Measurements from ENCODE around the gene ZNF423. TPM values are rescaled to one million over a fixed set of nuclear protein-coding genes. Genes with fewer than 3 reads are reported as not detected.

ZNF423 gene
- total and polyA plus RNA-seq, 2 experiments from 2014 or later, result 14.9 to 41.8 TPM

DNA sequence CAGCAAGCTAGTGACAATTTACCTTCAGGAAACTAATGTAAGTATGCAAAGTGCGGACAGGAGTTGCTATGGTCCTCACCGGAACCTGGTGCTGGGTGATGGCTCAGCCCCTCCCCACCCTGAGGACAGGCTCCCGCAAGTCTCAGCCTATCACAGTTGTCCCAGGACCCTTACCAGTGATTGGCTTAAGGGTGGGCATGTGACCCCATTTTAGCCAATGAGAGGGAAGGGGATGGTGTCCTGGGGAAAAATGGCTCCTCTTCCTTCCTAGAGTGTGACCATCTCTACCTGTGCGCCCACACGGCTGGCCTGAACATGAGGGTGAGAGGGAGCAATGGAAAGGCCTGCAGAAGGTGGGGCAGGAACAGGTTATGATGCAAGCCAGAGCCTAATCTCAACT is 401.9 kb downstream of the ZNF423 start:
- Histone ChIP-seq H3K4me1 (ENCODE audit: insufficient read depth) (peaks cover 14% of the 10 kb centered on the region; the same call in 1 of the 2 replicates), H4K20me1 (replicated peaks; ENCODE audit: insufficient read depth) (no peaks in the 10 kb centered on the region), H3K27ac (ENCODE audit: low read depth) (no peak overlapping the region), H3K4me3 (no peak overlapping the region), H3K27me3 (ENCODE audit: insufficient read depth) (no peaks in the 10 kb centered on the region), H3K36me3 (ENCODE audit: insufficient read depth) (no peaks in the 10 kb centered on the region), H3K9me2 (ENCODE audit: insufficient read depth) (no peaks in the 10 kb centered on the region), H3F3A (replicated peaks; ENCODE audit: low read depth) (no peaks in the 10 kb centered on the region), H3K79me2 (replicated peaks; ENCODE audit: insufficient read depth) (no peaks in the 10 kb centered on the region), H3K4me2 (no peak overlapping the region), H2AFZ (peak overlapping the region; percentile 63; the same call in 1 of the 2 replicates)
- Mint-ChIP-seq H3K9me3 (no peaks in the 10 kb centered on the region), H3K4me3 (no peak overlapping the region), H3K36me3 (ENCODE audit: low read depth) (no peaks in the 10 kb centered on the region), H3K27ac (no peak overlapping the region), H3K27me3 (ENCODE audit: insufficient read depth, low read depth, poor library complexity) (peaks cover 5% of the 10 kb centered on the region), H3K4me1 (peaks cover 21% of the 10 kb centered on the region)
- ATAC-seq, result no peak
- TF ChIP-seq ZNF114 (CRISPR knock-in tag; IDR thresholded peaks at IDR 0.05) (no peak), EZH2 (IDR thresholded peaks at IDR 0.05; ENCODE audit: low read depth, unreplicated experiment) (no peak), JUNB (IDR thresholded peaks at IDR 0.05; ENCODE audit: unreplicated experiment) (no peak), CREB1 (CRISPR knock-in tag; IDR thresholded peaks at IDR 0.05; ENCODE audit: low read depth) (no peak), ZNF331 (CRISPR knock-in tag; IDR thresholded peaks at IDR 0.05; ENCODE audit: low read depth) (no peak), EZH2phosphoT487 (IDR thresholded peaks at IDR 0.05; ENCODE audit: unreplicated experiment) (no peak), POLR2AphosphoS5 (IDR thresholded peaks at IDR 0.05; ENCODE audit: low read depth) (no peak), STAT1 (IDR thresholded peaks at IDR 0.05; ENCODE audit: unreplicated experiment) (no peak), NANOG (IDR thresholded peaks at IDR 0.05; ENCODE audit: borderline replicate concordance) (no peak)
- TF ChIP-seq, protein P1, sequence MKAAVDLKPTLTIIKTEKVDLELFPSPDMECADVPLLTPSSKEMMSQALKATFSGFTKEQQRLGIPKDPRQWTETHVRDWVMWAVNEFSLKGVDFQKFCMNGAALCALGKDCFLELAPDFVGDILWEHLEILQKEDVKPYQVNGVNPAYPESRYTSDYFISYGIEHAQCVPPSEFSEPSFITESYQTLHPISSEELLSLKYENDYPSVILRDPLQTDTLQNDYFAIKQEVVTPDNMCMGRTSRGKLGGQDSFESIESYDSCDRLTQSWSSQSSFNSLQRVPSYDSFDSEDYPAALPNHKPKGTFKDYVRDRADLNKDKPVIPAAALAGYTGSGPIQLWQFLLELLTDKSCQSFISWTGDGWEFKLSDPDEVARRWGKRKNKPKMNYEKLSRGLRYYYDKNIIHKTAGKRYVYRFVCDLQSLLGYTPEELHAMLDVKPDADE (IDR thresholded peaks at IDR 0.05), result no peak
- TF ChIP-seq, protein P2, sequence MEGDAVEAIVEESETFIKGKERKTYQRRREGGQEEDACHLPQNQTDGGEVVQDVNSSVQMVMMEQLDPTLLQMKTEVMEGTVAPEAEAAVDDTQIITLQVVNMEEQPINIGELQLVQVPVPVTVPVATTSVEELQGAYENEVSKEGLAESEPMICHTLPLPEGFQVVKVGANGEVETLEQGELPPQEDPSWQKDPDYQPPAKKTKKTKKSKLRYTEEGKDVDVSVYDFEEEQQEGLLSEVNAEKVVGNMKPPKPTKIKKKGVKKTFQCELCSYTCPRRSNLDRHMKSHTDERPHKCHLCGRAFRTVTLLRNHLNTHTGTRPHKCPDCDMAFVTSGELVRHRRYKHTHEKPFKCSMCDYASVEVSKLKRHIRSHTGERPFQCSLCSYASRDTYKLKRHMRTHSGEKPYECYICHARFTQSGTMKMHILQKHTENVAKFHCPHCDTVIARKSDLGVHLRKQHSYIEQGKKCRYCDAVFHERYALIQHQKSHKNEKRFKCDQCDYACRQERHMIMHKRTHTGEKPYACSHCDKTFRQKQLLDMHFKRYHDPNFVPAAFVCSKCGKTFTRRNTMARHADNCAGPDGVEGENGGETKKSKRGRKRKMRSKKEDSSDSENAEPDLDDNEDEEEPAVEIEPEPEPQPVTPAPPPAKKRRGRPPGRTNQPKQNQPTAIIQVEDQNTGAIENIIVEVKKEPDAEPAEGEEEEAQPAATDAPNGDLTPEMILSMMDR (conservative IDR thresholded peaks at IDR 0.05; ENCODE audit: low read depth in 2 of 2), result no peak
- TF ChIP-seq, protein P3, sequence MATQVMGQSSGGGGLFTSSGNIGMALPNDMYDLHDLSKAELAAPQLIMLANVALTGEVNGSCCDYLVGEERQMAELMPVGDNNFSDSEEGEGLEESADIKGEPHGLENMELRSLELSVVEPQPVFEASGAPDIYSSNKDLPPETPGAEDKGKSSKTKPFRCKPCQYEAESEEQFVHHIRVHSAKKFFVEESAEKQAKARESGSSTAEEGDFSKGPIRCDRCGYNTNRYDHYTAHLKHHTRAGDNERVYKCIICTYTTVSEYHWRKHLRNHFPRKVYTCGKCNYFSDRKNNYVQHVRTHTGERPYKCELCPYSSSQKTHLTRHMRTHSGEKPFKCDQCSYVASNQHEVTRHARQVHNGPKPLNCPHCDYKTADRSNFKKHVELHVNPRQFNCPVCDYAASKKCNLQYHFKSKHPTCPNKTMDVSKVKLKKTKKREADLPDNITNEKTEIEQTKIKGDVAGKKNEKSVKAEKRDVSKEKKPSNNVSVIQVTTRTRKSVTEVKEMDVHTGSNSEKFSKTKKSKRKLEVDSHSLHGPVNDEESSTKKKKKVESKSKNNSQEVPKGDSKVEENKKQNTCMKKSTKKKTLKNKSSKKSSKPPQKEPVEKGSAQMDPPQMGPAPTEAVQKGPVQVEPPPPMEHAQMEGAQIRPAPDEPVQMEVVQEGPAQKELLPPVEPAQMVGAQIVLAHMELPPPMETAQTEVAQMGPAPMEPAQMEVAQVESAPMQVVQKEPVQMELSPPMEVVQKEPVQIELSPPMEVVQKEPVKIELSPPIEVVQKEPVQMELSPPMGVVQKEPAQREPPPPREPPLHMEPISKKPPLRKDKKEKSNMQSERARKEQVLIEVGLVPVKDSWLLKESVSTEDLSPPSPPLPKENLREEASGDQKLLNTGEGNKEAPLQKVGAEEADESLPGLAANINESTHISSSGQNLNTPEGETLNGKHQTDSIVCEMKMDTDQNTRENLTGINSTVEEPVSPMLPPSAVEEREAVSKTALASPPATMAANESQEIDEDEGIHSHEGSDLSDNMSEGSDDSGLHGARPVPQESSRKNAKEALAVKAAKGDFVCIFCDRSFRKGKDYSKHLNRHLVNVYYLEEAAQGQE (IDR thresholded peaks at IDR 0.05; ENCODE audit: unreplicated experiment), result no peak
- TF ChIP-seq, protein P4, sequence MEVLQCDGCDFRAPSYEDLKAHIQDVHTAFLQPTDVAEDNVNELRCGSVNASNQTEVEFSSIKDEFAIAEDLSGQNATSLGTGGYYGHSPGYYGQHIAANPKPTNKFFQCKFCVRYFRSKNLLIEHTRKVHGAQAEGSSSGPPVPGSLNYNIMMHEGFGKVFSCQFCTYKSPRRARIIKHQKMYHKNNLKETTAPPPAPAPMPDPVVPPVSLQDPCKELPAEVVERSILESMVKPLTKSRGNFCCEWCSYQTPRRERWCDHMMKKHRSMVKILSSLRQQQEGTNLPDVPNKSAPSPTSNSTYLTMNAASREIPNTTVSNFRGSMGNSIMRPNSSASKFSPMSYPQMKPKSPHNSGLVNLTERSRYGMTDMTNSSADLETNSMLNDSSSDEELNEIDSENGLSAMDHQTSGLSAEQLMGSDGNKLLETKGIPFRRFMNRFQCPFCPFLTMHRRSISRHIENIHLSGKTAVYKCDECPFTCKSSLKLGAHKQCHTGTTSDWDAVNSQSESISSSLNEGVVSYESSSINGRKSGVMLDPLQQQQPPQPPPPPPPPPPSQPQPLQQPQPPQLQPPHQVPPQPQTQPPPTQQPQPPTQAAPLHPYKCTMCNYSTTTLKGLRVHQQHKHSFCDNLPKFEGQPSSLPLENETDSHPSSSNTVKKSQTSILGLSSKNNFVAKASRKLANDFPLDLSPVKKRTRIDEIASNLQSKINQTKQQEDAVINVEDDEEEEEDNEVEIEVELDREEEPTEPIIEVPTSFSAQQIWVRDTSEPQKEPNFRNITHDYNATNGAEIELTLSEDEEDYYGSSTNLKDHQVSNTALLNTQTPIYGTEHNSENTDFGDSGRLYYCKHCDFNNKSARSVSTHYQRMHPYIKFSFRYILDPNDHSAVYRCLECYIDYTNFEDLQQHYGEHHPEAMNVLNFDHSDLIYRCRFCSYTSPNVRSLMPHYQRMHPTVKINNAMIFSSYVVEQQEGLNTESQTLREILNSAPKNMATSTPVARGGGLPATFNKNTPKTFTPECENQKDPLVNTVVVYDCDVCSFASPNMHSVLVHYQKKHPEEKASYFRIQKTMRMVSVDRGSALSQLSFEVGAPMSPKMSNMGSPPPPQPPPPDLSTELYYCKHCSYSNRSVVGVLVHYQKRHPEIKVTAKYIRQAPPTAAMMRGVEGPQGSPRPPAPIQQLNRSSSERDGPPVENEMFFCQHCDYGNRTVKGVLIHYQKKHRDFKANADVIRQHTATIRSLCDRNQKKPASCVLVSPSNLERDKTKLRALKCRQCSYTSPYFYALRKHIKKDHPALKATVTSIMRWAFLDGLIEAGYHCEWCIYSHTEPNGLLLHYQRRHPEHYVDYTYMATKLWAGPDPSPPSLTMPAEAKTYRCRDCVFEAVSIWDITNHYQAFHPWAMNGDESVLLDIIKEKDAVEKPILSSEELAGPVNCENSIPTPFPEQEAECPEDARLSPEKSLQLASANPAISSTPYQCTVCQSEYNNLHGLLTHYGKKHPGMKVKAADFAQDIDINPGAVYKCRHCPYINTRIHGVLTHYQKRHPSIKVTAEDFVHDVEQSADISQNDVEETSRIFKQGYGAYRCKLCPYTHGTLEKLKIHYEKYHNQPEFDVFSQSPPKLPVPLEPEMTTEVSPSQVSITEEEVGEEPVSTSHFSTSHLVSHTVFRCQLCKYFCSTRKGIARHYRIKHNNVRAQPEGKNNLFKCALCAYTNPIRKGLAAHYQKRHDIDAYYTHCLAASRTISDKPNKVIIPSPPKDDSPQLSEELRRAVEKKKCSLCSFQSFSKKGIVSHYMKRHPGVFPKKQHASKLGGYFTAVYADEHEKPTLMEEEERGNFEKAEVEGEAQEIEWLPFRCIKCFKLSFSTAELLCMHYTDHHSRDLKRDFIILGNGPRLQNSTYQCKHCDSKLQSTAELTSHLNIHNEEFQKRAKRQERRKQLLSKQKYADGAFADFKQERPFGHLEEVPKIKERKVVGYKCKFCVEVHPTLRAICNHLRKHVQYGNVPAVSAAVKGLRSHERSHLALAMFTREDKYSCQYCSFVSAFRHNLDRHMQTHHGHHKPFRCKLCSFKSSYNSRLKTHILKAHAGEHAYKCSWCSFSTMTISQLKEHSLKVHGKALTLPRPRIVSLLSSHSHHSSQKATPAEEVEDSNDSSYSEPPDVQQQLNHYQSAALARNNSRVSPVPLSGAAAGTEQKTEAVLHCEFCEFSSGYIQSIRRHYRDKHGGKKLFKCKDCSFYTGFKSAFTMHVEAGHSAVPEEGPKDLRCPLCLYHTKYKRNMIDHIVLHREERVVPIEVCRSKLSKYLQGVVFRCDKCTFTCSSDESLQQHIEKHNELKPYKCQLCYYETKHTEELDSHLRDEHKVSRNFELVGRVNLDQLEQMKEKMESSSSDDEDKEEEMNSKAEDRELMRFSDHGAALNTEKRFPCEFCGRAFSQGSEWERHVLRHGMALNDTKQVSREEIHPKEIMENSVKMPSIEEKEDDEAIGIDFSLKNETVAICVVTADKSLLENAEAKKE (CRISPR knock-in tag; IDR thresholded peaks at IDR 0.05), result no peak
- DNase-seq (ENCODE audit: low spot score), result no peak
